Measurements from ENCODE around the gene TLE5.
"Not testable (repeated sequence)": the region's sequence is repeated elsewhere in the genome, so short reads cannot be mapped to it uniquely, and the experiment has no call there.

The TLE5 gene

GRCh38 chr19:3060857-3061181 is 1.5 kb downstream of the TLE5 start:
- no peak for DNase-seq

GRCh38 chr19:3059653-3060052 is 2.6 kb downstream of the TLE5 start:
- no peak for DNase-seq

GRCh38 chr19:3058821-3059314 is 3.4 kb downstream of the TLE5 start:
- DNase-seq: no peak

GRCh38 chr19:3058009-3058820 is 4.1 kb downstream of the TLE5 start:
- DNase-seq: no peak

GRCh38 chr19:3057275-3057714 is 5.0 kb downstream of the TLE5 start:
- DNase-seq: no peak

GRCh38 chr19:3056417-3057088 is 5.7 kb downstream of the TLE5 start:
- no peak for DNase-seq

- no peak for DNase-seq
These were observed 6.4 kb downstream of the TLE5 start for GRCh38 chr19:3055741-3056416.

GRCh38 chr19:3054972-3055740 is 7.1 kb downstream of the TLE5 start:
- DNase-seq: no peak

- no peak for DNase-seq
These were observed 7.9 kb downstream of the TLE5 start for GRCh38 chr19:3054265-3054971.

- DNase-seq: no peak
These were observed 8.5 kb downstream of the TLE5 start for GRCh38 chr19:3053780-3054179.

- DNase-seq: no peak
These were observed 9.1 kb downstream of the TLE5 start for GRCh38 chr19:3053218-3053621.

- not testable (repeated sequence) for DNase-seq
These were observed 12.3 kb downstream of the TLE5 start for GRCh38 chr19:3050016-3050415.

GRCh38 chr19:3049089-3049488 is 13.2 kb downstream of the TLE5 start:
- DNase-seq: no peak

GRCh38 chr19:3048190-3048533 is 14.1 kb downstream of the TLE5 start:
- DNase-seq: no peak

- DNase-seq: peak; percentile 82
These were observed 14.7 kb downstream of the TLE5 start for GRCh38 chr19:3047496-3048189.

GRCh38 chr19:3046698-3047495 is 15.4 kb downstream of the TLE5 start:
- DNase-seq: peak; percentile 39

- DNase-seq: peak; percentile 22
These were observed 16.2 kb downstream of the TLE5 start for GRCh38 chr19:3045885-3046697.

- DNase-seq: no peak
These were observed 17.1 kb downstream of the TLE5 start for GRCh38 chr19:3045191-3045590.

- DNase-seq: no peak
These were observed 19.6 kb downstream of the TLE5 start for GRCh38 chr19:3042621-3043267.

Data from NCI-H774 (cell line).